SH-SY5Y (cell line): ENCODE measurements around the gene CYP11A1.

Source experiments
- GATA2 ChIP-seq: IDR thresholded peaks from 2 replicates; pipeline ENCODE4 v1.6.1; 2011; ENCODE audit warnings: mild to moderate bottlenecking, low read depth, low read length
- GATA3 ChIP-seq: IDR thresholded peaks from 2 replicates; pipeline ENCODE4 v1.6.1; 2011; ENCODE audit warnings: low read depth, mild to moderate bottlenecking, low read length, moderate library complexity

DNA sequence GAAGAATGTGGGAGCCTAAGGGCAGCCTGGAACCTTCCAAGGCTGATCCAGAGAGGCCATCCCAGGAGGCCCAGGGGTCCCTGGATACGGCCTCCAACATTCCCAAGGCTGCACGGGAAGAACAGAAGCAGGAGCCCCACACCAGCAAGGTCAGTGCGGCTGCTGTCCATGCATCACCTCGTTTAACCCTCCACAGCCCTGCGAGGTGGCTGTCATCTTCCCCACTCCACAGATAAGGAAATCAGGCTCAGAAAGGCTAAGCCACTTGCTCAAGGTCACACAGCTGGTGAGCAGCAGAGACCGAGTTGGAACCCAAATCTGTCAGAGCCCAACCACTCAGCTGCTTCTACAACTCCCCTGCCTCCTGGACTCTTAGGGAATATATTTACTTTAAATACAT, 44.7 kb upstream of the CYP11A1 start:
- no peak for TF ChIP-seq GATA2
- no peak for TF ChIP-seq GATA3
